DMS153 treated with DMSO at 0.1 percent for 48 hours (cell line): ENCODE results near the gene CBX8.

Experiments used
- DNase-seq: peaks from one replicate; lab custom pipeline; 2025; ENCODE audit not compliant: unreplicated experiment; lab: John Stamatoyannopoulos, UW

The CBX8 gene

DNA sequence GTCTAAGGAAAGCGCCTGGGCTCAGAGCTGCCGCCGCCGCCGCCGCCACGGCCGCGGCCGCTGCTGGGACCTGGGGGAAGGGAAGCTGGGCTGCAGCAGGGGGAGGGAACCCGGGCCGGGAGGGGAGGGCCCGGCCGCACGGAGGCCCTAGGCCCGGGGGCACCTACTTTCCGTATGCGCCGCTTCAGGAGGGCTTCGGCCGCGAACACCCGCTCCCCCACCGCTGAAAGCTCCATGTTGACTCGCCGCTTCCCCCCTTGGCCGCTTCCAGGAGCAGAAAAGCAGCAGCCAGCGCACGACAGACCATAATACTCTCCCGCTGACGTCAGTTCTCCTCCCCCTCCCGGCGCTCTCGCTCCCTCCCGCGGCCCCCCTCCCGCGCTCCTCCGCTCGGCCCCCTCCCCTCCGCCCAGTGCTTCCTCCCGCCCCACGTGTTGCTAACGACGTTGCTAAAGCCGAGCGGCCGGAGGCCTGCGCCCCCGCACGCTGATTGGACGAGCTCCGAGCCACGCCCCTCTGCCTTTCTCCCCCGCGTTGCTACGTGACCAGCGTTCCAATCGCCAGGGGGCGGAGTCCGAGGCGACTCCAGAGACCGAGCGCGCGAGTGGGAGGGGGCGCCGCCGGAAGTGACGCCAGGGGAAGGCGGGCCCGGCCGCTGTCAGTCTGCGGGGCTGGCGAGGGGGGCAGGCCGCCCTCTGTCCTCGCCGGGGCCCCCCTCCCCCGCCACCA is at the start of gene CBX8:
TSS of gene CBX8 (minus strand) at position 315 of the 729 bp plus-strand sequence. CDS start at position 236, 79 bp downstream.
- peak; percentile 97 for DNase-seq

GRCh38 chr17:79845601-79845949 is 48.7 kb upstream of the CBX8 start:
- no peak for DNase-seq

DNA sequence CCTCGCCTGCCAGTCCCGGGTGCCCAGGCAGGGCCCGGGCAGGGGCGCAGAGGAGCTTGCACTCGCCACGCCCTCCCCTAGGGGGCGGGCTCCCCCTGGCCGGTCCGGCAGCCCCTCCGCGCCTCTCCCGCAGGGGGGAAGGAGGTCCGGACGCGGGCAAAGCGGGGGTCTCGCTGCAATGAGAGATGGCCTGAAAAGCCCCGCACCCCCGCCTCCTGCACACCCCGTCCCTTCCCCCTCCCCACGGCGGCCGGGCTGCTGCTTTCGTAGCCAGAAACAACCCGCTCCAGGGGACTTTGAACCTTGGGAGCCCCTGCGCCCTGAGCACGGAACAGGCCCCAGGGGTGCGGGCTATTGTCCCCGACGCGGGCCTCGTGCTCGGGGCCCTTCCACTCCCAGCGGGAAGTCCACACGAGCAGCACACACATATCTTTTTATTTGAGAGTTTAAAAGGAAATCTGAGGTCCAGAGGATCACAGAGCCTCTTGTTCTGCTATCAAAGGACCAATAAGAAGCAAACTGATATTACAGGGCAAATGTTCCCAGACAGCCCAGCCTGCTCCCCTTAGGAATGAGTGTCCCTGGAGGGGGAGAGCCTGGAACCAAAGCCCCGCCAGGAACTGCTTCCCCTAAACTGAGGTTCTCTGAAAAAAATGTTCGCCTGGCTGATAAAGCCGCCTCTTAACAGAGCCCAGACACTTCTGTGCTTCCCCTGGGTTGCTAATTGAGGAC is 48.2 kb upstream of the CBX8 start:
- peak; percentile 30 for DNase-seq

DNA sequence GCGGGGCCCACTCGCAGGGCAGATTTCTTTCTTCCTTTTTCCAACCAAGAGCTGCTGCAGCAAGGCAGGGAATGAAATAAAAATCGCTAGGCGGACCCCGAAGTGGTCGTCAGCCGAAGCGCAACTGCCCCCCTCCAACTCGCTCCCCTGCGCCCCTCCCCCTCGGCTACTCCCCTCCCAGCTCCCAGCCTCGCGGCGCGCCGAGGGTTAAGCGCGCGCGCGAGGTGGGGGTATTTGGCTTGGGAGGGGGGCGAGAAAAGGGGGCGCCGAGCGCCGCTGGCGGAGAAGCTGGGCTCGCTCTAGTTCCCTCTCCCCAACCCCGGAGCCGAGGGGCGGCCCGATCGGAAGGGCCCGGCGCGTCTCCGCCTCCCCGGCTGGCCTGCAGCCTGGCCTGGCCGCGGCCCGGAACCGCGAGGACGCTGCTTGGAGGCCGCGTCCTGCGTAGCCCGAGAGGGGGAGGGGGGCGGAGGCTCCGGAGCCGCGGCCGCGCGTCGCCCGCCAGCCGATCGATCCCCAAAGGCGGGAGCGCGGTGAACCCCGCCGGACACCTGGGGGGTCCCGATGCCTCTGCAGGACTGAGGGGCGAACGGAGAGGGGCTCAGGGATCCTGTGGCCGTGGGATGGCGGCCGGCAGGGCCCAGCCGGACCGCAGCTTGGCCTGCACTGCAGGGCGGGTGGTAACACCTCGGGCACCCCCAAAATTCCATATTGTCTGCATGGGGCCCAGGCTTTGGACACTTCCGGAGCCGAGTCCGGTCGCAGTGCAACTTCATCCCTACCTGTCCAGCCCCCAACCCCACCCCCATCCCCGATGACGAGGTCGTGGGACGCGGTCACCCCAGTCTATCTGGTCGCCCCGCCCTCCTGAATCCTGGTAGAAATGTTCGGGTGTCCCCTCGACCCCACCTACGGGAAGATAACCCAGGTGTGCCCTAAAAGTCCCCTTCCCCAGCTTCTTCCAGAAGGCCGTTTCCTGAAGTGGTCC is 47.2 kb upstream of the CBX8 start:
- DNase-seq = peak; percentile 12

- DNase-seq = no peak
Measured at GRCh38 chr17:79843474-79843815, 46.6 kb upstream of the CBX8 start.

DNA sequence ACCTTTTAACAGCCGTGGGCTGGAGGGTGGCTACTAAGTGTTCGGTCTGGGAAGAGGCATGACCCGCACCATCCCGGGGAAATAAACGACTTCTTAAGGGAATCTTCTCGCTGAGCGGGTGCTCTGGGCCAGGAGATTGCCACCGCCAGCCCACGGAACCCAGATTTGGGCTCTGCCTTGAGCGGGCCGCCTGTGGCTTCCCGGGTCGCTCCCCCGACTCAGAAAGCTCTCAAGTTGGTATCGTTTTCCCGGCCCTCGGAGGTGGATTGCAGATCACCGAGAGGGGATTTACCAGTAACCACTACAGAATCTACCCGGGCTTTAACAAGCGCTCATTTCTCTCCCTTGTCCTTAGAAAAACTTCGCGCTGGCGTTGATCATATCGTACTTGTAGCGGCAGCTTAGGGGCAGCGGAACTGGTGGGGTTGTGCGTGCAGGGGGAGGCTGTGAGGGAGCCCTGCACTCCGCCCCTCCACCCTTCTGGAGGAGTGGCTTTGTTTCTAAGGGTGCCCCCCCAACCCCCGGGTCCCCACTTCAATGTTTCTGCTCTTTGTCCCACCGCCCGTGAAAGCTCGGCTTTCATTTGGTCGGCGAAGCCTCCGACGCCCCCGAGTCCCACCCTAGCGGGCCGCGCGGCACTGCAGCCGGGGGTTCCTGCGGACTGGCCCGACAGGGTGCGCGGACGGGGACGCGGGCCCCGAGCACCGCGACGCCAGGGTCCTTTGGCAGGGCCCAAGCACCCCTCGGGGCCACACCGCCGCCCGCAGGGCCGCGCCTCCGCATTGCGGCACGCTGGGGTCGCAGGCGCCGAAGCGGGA is 46.0 kb upstream of the CBX8 start:
- DNase-seq = no peak

- DNase-seq = no peak
Measured at GRCh38 chr17:79842136-79842655, 45.3 kb upstream of the CBX8 start.

DNA sequence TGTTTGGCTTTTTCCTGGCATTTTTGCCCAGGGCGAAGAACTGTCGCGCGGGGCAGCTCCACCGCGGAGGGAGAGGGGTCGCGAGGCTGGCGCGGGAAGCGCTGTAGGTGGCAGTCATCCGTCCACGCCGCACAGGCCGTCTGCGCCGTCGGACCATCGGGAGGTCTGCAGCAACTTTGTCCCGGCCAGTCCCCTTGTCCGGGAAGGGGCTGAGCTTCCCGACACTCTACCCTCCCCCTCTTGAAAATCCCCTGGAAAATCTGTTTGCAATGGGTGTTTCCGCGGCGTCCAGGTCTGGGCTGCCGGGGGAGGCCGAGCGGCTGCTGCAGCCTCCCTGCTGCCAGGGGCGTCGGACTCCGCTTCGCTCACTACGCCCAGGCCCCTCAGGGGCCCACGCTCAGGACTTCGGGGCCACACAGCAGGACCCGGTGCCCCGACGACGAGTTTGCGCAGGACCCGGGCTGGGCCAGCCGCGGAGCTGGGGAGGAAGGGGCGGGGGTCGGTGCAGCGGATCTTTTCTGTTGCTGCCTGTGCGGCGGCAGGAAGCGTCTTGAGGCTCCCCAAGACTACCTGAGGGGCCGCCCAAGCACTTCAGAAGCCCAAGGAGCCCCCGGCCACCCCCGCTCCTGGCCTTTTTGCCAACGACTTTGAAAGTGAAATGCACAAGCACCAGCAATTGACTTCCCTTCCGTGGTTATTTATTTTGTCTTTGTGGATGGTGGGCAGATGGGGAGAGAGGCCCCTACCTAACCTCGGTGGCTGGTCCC is 44.7 kb upstream of the CBX8 start:
- no peak for DNase-seq

DNA sequence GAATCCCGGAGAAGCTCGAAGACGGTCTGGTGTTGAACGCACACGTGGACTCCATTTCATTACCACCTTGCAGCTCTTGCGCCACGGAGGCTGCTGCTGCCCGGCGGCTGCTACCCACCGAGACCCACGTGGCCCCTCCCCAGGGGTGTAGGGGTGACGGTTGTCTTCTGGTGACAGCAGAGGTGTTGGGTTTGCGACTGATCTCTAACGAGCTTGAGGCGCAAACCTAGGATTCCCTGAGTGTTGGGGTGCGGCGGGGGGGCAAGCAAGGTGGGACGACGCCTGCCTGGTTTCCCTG is 44.1 kb upstream of the CBX8 start:
- DNase-seq = no peak

DNA sequence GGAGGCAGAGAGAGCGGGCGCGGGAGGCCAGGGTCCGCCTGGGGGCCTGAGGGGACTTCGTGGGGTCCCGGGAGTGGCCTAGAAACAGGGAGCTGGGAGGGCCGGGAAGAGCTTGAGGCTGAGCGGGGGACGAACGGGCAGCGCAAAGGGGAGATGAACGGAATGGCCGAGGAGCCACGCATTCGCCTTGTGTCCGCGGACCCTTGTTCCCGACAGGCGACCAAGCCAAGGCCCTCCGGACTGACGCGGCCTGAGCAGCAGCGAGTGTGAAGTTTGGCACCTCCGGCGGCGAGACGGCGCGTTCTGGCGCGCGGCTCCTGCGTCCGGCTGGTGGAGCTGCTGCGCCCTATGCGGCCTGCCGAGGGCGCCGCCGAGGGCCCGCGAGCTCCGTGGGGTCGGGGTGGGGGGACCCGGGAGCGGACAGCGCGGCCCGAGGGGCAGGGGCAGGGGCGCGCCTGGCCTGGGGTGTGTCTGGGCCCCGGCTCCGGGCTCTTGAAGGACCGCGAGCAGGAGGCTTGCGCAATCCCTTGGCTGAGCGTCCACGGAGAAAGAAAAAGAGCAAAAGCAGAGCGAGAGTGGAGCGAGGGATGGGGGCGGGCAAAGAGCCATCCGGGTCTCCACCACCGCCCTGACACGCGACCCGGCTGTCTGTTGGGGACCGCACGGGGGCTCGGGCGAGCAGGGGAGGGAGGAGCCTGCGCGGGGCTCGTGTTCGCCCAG is 43.6 kb upstream of the CBX8 start:
- no peak for DNase-seq

DNA sequence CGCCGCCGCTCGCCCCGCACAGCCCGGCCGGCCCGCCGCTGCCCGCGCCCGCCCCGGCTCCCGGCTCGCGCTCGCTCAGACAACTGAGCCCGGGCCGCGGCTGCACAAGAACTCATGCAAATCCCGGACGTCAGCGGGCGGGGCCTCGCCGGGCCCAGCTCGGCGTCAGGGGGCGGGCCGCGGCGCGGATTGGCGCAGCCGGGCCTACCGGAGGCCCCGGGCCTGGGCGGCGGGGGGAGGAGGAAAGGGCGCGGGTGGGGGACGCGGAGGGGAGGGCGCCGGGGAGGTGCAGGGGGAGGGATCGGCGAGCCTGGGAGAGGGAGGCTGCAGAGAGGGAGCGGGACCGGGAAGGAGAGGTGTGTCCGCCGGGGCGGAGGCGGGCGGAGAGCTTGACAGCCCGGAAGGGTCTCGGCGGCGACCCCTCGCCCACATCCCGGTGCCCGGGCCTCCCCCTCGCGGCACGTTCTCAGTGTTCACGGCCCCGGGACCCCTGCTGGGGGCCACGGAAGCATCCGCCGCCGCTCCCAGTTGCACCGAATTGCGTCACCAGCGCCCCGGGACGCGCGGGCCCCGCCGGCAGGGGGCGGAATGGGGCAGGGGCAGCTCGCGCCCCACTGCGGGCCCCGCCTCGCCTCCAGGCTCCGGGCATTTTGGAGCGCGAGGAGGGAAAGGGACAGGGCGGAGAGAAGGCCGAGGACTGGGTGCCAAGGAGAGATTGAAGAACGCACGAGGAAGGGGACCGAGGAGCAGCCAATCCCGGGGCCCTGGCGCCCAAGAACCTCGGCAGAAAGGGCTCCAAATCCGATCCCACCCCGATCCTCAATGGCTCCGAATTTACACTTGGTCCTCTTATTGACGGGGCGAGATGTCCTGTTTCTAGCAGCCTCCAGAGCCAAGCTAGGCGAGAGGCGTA is 42.7 kb upstream of the CBX8 start, which contains the start of gene CBX4:
TSS of gene CBX4 (minus strand) at position 85 of the 913 bp plus-strand sequence. CDS start 189 bp downstream, outside the sequence.
- peak; percentile 68 for DNase-seq

GRCh38 chr17:79838522-79839274 is 41.8 kb upstream of the CBX8 start:
- peak; percentile 24 for DNase-seq

DNA sequence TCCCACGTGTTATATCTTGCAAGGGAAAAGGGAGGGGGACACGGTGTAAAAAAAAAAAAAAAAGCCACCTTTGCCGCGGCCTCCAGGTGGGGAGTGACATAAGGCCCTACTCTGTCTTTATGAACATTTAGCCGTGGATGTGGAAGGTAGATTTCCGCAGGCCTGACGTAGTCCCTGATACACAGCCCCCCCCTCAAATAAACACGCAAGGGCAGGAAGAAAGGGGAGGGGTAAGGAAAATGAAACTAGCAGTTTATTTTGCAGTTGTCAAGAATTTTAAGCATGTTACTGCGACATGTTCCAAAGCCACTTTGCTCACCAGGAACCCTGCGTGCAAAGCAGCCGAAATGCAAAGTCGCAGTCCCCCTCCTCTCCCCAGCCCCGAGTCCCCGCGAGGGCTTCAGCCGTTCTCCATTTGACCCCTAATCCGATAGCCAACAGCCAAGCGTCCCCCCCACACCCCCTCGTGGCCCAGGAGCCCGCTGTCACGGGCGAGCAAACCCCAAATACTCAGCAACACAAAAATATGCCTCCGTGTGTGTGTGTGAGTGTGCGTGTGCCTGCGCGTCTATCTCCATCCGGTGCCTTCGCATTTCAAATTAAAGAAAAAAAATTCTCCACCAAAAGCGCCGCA is 41.1 kb upstream of the CBX8 start:
- no peak for DNase-seq

GRCh38 chr17:79836972-79837887 is 40.4 kb upstream of the CBX8 start:
- DNase-seq = peak; percentile 37

- DNase-seq = no peak
Measured at GRCh38 chr17:79836510-79836971, 39.7 kb upstream of the CBX8 start.
